ENCODE results near the gene DLX4. TPM values are rescaled to one million over a fixed set of nuclear protein-coding genes. Genes with fewer than 3 reads are reported as not detected.

Gene DLX4
- polyA plus RNA-seq = under 1 TPM; 0.22 to 0.61 (median 0.26) TPM

DNA sequence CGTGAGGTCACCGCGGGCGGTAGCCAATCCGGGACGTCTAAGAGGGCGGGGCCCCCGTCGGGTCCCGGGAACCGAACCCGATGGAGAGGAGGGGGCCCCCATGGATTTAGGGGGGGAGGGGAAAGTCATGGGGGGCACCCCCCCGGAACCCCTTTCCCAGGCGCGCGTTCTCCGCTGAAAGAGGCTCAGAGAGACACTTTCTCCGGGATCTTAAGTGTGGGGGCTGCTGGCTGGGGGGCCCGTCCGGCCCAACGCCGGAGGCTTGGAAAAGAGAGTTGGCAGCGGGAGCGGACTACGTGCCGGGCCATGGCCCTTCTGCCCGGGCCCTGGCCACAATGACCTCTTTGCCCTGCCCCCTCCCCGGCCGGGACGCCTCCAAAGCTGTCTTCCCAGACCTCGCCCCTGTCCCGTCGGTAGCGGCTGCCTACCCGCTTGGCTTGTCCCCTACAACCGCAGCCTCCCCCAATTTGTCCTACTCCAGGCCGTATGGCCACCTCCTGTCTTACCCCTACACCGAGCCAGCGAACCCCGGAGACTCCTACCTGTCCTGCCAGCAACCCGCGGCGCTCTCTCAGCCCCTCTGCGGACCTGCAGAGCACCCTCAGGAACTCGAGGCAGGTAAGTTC lies at the start of gene DLX4:
DLX4 (plus strand) TSS at position 57 of the 626 bp plus-strand sequence; CDS start at position 336, 279 bp downstream.
- 3 to 4% (median 3%) methylated on average over 39 to 45 of the region's 45 CpGs for WGBS, 3 donors

GRCh38 chr17:49920030-49920769 lies 48.8 kb upstream of the DLX4 start:
- no peak overlapping the region for H3K27ac ChIP-seq (ENCODE audit: low read depth, low read length)
- 75 to 91% (median 84%) methylated on average over 9 of the region's 9 CpGs for WGBS, 3 donors

More for the DNA sequence above, at the start of gene DLX4:
- no peak within 1 kb of the TSS for H3K27ac ChIP-seq (ENCODE audit: low read depth, low read length)

DNA sequence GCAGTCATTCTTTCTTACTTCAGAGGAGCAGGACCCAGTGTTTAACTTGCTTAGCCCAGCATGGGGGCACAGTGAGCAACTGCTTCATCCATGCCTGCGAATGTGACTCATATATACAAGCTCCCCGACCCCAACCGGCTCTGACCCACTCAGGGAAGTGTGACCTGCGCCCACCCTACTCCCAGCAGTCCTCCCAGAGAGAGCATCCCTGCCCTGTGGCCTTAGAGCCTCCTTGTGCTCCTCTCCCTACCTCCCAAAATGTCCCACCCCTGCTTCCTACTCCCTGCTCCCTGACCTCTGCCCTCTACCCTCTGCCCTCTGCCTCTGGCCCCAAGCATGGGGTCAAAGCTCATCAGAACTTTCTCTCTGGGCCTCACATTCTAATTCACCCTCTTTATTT lies 46.9 kb upstream of the DLX4 start:
- no peak overlapping the region for H3K27ac ChIP-seq (ENCODE audit: low read depth, low read length)
- 74 to 81% (median 76%) methylated on average over 4 of the region's 4 CpGs for WGBS, 3 donors

DNA sequence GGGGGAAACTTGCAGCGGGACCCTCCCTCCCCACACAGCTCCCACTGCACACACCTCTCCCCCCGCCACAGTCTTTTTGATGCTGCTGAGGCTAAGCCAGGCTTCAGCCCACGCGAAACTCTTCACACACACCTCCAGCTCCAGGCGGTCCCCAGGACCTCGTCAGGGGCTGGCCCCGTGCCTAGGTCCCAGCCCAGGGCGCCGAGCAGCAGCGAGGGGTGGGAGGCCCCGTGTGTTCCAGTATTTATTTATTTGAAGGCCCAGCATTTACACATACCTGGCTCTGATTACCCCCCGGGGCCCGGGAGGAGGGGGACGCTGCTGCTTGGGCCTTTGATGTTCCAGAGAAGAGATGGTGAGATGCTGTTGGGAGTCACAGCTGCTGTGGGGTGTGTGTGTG lies 44.9 kb upstream of the DLX4 start:
- no peak overlapping the region for H3K27ac ChIP-seq (ENCODE audit: low read depth, low read length)
- WGBS, 3 donors = 37 to 76% (median 66%) methylated on average over 12 to 14 of the region's 14 CpGs

GRCh38 chr17:49924589-49924988 lies 44.4 kb upstream of the DLX4 start:
- WGBS, 3 donors = 69 to 89% (median 83%) methylated on average over 7 of the region's 7 CpGs
- H3K27ac ChIP-seq (ENCODE audit: low read depth, low read length) = no peak overlapping the region

GRCh38 chr17:49925921-49926320 lies 43.1 kb upstream of the DLX4 start:
- WGBS, 3 donors = 60 to 80% (median 64%) methylated on average over 9 of the region's 9 CpGs
- H3K27ac ChIP-seq (ENCODE audit: low read depth, low read length) = no peak overlapping the region

- WGBS, 3 donors = 46 to 70% (median 55%) methylated on average over 13 of the region's 13 CpGs
- H3K27ac ChIP-seq (ENCODE audit: low read depth, low read length) = no peak overlapping the region
Observed at GRCh38 chr17:49926886-49927285, 42.1 kb upstream of the DLX4 start.

- 46 to 57% (median 51%) methylated on average over 10 of the region's 10 CpGs for WGBS, 3 donors
- H3K27ac ChIP-seq (ENCODE audit: low read depth, low read length) = no peak overlapping the region
Observed at GRCh38 chr17:49928126-49928800, 40.7 kb upstream of the DLX4 start.

DNA sequence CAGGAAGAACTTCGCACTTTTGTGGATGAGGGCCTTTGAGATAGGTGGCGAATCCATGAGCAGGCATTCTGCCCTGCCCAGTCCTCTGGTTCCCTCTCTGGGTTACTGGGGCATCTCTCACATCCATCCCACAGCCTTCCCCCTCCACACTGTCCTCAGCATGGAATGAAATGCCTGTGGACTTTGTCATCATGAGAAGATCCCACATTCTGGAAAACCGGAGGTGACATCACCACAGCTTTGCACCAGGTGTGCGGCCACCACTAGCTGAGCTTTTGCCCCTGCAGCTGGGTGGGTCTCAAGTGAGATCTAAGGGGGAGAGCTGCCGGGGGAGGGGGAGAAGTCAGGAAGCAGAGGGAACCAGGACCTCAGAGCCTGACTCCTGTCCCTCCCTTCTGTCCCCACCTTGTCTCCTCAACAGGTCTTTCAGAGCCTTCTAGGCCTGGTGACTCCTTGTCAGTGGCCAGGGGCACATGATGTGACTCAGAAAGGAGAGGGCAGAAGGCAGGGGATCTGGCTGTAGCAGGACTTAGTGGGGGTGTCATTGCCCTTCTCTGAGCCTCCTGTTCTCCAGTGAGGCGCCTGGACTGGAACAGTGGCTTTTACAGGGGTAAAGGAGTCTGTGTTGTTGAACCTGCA lies 40.0 kb upstream of the DLX4 start:
- 76 to 86% (median 79%) methylated on average over 6 of the region's 6 CpGs for WGBS, 3 donors
- H3K27ac ChIP-seq (ENCODE audit: low read depth, low read length) = no peak overlapping the region

DNA sequence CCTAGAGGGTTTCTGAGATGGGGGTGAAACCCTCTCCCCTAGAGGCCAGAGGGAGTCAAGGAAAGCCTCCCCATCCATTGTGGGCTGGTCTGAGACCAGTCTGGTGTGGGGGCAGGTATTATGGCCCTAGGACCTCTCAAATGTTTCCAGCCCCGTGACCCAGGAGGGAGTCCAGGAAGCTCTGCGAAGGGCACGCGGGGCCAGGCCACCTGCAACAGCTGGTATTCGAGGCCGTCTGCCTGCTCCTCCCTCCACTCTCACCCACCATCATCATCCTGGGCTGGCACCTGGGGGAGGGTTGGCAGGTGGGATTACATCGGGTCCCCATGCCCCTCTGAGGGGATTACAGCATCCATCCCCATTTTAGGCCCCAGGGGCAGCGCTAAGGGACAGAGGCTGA lies 38.1 kb upstream of the DLX4 start:
- WGBS, 3 donors = 87 to 90% (median 87%) methylated on average over 8 of the region's 8 CpGs

DNA sequence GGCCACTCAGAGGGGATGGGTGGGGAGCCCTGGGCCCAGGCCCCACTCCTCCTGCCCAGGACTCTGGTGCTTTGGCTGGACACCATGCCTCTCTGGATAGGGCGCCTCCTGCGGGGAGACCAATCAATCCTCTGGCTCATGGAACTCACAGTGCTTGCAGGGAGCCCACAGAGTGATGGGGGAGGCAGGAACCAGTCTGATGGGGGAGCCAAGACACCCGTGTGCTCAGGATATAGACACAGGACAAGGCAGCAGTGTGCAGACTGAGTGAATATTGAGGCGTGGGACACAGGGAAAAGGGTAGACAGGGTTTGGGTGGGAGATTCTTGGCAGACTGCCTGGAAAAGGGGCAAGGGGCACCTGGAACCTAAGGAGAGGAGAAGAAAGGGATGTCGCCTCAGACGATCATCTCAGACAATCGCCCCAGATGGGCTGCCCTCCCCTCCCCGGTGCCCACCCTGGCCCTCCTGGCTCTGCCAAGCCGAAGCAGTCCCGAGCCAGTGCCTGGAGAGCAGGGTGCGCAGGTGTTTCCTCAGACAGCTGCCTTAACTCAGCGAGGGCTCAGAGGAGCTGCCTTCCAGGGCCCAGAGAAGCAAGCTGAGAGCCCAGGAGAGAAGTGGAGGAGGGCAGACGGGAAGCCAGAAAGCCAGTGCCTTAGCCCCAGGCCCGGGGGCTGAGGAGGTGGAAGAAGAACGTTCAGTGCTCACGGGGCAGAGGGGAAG lies 37.4 kb upstream of the DLX4 start:
- 52 to 59% (median 58%) methylated on average over 16 of the region's 16 CpGs for WGBS, 3 donors
- H3K27ac ChIP-seq (ENCODE audit: low read depth, low read length) = no peak overlapping the region

More for the DNA sequence above, 38.1 kb upstream of the DLX4 start:
- no peak overlapping the region for H3K27ac ChIP-seq (ENCODE audit: low read depth, low read length)

GRCh38 chr17:49932138-49932723 lies 36.8 kb upstream of the DLX4 start:
- 62 to 89% (median 81%) methylated on average over 15 to 17 of the region's 17 CpGs for WGBS, 3 donors
- no peak overlapping the region for H3K27ac ChIP-seq (ENCODE audit: low read depth, low read length)

- no peak overlapping the region for H3K27ac ChIP-seq (ENCODE audit: low read depth, low read length)
- WGBS, 3 donors = 69 to 92% (median 92%) methylated on average over 6 of the region's 6 CpGs
Observed at GRCh38 chr17:49932901-49933300, 36.1 kb upstream of the DLX4 start.

DNA sequence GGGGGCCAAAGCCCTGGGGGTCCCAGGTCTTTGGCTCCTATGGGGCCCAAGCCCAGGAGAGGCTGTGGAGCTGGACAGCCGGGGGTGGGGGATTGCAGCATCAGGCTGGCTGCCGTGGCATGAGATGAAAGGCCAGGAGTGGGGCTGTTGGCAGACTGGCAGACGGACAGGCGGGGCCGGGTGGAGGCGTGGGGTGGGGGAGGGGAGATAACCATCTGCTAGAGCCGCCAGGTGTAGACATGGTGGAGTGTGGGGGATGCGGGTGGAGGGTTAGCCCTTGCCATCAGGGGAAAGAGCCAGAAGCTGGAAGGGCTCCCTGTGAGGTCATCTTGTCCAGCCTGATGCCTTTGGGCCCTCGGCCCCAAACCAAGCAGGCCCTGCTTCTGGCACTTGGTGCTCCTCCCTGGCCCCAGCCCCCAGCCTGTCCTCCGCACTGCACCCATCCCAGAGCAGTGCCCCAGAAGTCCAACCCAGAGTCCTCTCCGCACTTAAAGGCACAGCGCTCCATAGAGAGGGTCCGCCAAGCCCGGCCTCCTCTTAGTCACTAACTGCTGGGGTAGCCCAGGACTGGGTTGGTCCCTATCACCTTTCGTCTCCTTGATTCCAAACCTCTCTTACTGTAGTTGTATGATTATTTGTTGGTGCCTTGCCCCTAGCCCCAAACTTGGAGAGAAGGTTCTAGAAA lies 33.3 kb upstream of the DLX4 start:
- no peak overlapping the region for H3K27ac ChIP-seq (ENCODE audit: low read depth, low read length)
- WGBS, 3 donors = 57 to 78% (median 75%) methylated on average over 15 of the region's 15 CpGs

DNA sequence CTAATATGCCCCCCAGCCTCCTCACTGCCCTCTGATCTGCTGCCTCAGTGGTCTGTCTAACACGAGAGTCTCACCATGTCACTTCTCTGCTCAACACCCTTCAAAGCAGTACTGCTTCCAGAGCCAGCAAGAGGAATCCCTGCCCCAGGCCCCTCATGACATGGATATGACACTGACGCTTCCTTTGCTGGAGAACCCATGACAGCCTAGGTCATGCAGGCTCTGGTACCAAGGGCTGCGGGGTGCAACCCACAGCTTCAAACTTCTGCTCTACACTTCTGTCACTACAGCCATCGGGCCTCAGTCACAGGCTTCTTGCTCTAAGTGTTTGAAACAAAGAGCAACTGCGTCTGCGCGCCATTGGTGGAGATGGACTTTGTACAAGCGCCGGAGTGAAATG lies 32.6 kb upstream of the DLX4 start:
- no peak overlapping the region for H3K27ac ChIP-seq (ENCODE audit: low read depth, low read length)
- 86 to 95% (median 91%) methylated on average over 9 of the region's 9 CpGs for WGBS, 3 donors

- WGBS, 3 donors = 45 to 67% (median 66%) methylated on average over 7 of the region's 7 CpGs
- H3K27ac ChIP-seq (ENCODE audit: low read depth, low read length) = no peak overlapping the region
Observed at GRCh38 chr17:49939318-49939717, 29.7 kb upstream of the DLX4 start.

- 36 to 69% (median 67%) methylated on average over 10 of the region's 10 CpGs for WGBS, 3 donors
Observed at GRCh38 chr17:49941427-49941826, 27.6 kb upstream of the DLX4 start.

More at GRCh38 chr17:49941427-49941826, 27.6 kb upstream of the DLX4 start:
- H3K27ac ChIP-seq (ENCODE audit: low read depth, low read length) = no peak overlapping the region
